Measurements from ENCODE around the gene RGMB.

RGMB gene

DNA sequence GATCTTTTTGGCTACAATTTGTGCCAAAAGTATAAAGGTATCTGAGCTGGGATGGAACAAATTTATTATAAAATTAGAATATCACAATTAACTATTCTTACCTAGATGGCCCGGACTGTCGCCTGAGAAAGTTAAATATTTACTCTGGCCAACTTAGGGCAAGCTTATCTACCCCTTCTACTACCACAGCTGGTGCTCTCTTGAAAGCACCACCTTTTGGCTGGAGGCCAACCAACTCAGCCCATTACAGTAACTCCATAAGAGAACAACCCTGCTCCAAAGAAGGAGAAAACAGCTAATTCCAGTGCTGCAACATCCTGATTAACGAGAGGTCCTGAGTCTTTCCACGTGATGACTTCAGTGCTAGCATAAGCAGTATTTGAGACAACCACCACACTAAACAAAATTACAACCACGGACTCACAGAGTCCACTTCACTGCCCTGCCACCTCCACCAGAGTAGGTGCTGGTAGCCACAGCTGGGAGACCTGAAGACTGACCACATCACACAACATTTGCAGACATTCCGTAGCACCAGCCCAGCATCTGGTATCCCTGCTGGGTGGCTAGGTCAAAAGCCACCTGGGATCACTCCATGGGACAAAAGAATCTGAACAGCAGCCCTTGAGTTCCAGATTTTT is 43.2 kb downstream of the RGMB start:
- Mint-ChIP-seq H3K4me1 (no peaks in the 10 kb centered on the region), H3K27ac (no peak overlapping the region), H3K4me3 (no peak overlapping the region), H3K36me3 (peaks cover 22% of the 10 kb centered on the region), H3K9me3 (peaks cover 9% of the 10 kb centered on the region), H3K27me3 (no peaks in the 10 kb centered on the region)
- no peak for ATAC-seq

GRCh38 chr5:98825582-98826375 is 52.3 kb downstream of the RGMB start:
- Mint-ChIP-seq H3K27me3 (no peaks in the 10 kb centered on the region), H3K4me3 (no peak overlapping the region), H3K9me3 (peaks cover 6% of the 10 kb centered on the region), H3K27ac (no peak overlapping the region), H3K4me1 (no peaks in the 10 kb centered on the region), H3K36me3 (peaks cover 8% of the 10 kb centered on the region)
- no peak for ATAC-seq

DNA sequence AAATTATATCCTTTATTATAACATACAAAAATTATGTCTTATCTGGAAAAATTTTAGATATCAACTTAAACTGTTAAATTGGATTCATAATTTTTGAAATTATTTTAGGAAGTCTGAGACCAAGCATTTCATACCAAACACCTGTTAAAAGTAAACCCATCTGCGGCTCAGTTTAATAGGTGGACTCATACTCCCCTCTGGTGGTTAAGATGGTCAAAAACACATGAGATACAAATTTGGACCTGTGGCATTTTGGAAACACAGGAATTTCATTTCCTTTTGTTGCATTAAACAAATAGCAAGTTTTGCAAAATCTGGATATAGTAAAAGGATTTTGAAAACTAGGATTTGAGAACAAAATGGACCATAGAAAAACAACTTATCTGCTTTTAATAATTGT is 53.7 kb downstream of the RGMB start:
- Mint-ChIP-seq H3K9me3 (no peaks in the 10 kb centered on the region), H3K27me3 (no peaks in the 10 kb centered on the region), H3K27ac (no peak overlapping the region), H3K36me3 (no peaks in the 10 kb centered on the region), H3K4me1 (no peaks in the 10 kb centered on the region), H3K4me3 (no peak overlapping the region)
- ATAC-seq: no peak

- H3K27ac Mint-ChIP-seq: no peak overlapping the region
- no peak overlapping the region for H3K4me3 Mint-ChIP-seq
- no peaks in the 10 kb centered on the region for H3K9me3 Mint-ChIP-seq
- H3K36me3 Mint-ChIP-seq: no peaks in the 10 kb centered on the region
- no peak for ATAC-seq
- no peaks in the 10 kb centered on the region for H3K4me1 Mint-ChIP-seq
- H3K27me3 Mint-ChIP-seq: no peaks in the 10 kb centered on the region
Observed at GRCh38 chr5:98827588-98828284, 54.3 kb downstream of the RGMB start.

- H3K36me3 Mint-ChIP-seq: peaks cover 9% of the 10 kb centered on the region
- no peaks in the 10 kb centered on the region for H3K4me1 Mint-ChIP-seq
- no peaks in the 10 kb centered on the region for H3K9me3 Mint-ChIP-seq
- no peak for ATAC-seq
- H3K27me3 Mint-ChIP-seq: no peaks in the 10 kb centered on the region
- no peak overlapping the region for H3K4me3 Mint-ChIP-seq
- H3K27ac Mint-ChIP-seq: no peak overlapping the region
Observed at GRCh38 chr5:98836175-98836574, 62.7 kb downstream of the RGMB start.

- Mint-ChIP-seq H3K27me3 (no peaks in the 10 kb centered on the region), H3K9me3 (no peaks in the 10 kb centered on the region), H3K36me3 (no peaks in the 10 kb centered on the region), H3K4me1 (no peaks in the 10 kb centered on the region), H3K4me3 (peak overlapping the region; percentile 16), H3K27ac (no peak overlapping the region)
- ATAC-seq: peak; percentile 45
Observed at GRCh38 chr5:98839469-98840383, 66.3 kb downstream of the RGMB start.

DNA sequence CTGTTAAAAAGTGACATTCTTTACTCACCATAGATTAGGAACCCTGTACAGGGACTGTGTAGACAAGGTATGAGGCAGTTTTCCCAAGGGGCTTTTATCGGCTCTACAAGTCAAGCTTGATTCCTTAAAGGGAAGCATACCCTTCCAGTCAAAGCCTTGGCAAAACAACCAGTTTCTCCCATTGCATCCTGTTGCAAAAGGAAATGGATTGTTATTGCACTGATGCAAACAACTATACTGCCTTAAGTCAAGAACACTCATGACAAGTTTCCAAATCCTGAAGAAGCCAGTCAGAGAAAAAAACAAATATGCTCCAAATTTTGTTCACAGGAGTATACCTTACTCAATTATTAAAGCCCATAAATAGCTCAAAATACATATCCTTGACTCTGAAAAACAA is 67.5 kb downstream of the RGMB start:
- no peak for ATAC-seq
- H3K4me3 Mint-ChIP-seq: no peak overlapping the region
- no peaks in the 10 kb centered on the region for H3K4me1 Mint-ChIP-seq
- H3K36me3 Mint-ChIP-seq: no peaks in the 10 kb centered on the region
- H3K27me3 Mint-ChIP-seq: no peaks in the 10 kb centered on the region
- no peaks in the 10 kb centered on the region for H3K9me3 Mint-ChIP-seq
- no peak overlapping the region for H3K27ac Mint-ChIP-seq

DNA sequence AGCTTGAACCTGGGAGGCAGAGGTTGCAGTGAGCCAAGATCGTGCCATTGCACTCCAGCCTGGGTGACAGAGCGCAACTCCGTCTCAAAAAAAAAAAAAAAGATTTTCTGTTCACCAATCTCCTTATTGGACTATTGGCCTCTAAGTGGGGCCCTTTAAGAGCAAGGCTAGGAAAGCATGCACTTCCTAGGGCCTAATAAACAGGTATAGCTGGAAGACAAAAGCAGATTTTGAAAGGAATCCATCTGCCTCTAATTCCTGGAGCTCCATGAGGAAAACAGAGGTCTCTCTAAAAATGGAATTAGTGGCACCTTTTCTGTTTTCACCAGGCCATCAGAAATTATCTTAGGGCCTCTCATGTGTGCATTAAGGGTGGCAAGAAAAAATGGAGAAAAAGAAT is 70.0 kb downstream of the RGMB start:
- Mint-ChIP-seq H3K36me3 (no peaks in the 10 kb centered on the region), H3K27me3 (no peaks in the 10 kb centered on the region), H3K4me1 (no peaks in the 10 kb centered on the region), H3K27ac (no peak overlapping the region), H3K9me3 (no peaks in the 10 kb centered on the region), H3K4me3 (no peak overlapping the region)
- no peak for ATAC-seq

DNA sequence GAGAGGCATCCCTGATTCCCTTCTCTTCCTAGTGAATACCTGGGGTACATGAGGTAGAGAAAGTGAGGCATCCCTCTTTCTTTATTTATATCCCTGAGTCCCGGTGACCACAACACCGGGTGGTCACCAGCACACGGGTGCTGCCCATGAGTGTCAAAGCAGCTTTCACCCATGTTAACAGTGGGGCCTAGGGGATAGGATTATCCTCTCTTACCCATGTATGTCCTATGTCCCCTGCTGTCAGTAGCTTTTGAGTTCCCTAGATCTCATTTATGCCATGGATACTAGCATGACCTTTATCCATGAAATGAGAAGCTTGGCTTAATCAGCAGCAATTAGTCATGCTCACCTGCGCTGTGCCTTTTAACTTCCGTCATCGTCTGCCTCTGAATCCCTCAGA is 71.4 kb downstream of the RGMB start:
- no peak overlapping the region for H3K4me3 Mint-ChIP-seq
- no peak overlapping the region for H3K27ac Mint-ChIP-seq
- H3K27me3 Mint-ChIP-seq: no peaks in the 10 kb centered on the region
- no peaks in the 10 kb centered on the region for H3K36me3 Mint-ChIP-seq
- H3K9me3 Mint-ChIP-seq: no peaks in the 10 kb centered on the region
- no peak for ATAC-seq
- H3K4me1 Mint-ChIP-seq: no peaks in the 10 kb centered on the region

DNA sequence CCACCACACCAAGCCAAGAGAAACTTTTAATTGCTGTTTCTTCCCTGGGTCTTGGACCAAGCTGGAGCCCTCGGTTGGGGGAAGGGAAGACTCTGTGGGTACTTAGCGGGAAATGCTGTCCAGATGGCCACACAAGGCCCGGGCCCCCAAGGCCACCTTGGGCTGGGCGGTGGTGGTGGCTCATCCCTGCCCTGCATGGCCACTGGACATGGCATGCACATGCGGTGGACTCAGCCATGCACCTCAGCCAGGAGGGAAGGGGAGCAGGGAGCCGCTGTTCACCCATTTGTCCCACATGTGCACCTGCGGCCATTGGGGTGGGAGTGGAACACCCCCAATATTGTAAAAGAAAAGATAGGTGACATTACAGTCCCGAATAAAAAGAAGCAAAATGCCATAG is 72.4 kb downstream of the RGMB start:
- no peaks in the 10 kb centered on the region for H3K4me1 Mint-ChIP-seq
- no peak overlapping the region for H3K27ac Mint-ChIP-seq
- H3K9me3 Mint-ChIP-seq: no peaks in the 10 kb centered on the region
- H3K4me3 Mint-ChIP-seq: no peak overlapping the region
- no peaks in the 10 kb centered on the region for H3K27me3 Mint-ChIP-seq
- ATAC-seq: no peak
- no peaks in the 10 kb centered on the region for H3K36me3 Mint-ChIP-seq
